ENCODE data around the gene PIGK.
"Not testable (repeated sequence)": the region's sequence is repeated elsewhere in the genome, so short reads cannot be mapped to it uniquely, and the experiment has no call there.

The PIGK gene

DNA sequence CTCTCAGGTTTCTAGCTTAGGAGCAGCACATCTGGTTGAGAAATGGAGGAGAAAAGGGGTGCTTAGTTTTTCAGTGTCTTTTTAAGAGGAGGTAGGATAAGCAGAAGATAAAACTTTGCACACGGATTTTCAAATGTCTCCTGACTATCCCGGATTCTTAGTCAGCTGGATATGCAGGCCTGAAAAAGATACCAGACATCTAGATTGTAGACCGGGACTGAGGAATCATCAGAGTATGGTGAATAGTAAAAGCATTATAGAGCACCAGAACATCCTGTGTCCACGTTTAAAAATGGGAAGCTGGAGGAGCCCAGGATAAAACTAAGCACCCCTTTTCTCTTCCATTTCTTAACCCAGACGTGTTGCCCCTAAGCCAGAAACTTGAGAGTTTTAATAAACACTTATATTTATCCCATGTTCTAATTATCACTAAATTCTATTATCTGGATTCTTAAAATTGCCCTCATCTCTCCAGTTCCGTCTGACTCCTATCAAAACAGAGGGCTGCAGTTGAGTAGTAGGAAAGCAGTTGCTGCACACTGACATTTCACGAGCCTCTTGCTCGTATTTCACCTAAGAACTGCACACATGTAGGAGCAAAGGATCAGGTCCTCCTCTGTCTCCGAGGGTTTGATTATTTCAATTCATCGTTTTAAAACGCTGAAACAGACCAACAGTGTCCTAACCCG lies 609 bp downstream of the PIGK start:
- peak overlapping the region; percentile 88 for H3K4me3 ChIP-seq (ENCODE audit: low read depth, low read length)
- H3K27ac ChIP-seq, result peak overlapping the region; percentile 35
- TF ChIP-seq, protein P1, sequence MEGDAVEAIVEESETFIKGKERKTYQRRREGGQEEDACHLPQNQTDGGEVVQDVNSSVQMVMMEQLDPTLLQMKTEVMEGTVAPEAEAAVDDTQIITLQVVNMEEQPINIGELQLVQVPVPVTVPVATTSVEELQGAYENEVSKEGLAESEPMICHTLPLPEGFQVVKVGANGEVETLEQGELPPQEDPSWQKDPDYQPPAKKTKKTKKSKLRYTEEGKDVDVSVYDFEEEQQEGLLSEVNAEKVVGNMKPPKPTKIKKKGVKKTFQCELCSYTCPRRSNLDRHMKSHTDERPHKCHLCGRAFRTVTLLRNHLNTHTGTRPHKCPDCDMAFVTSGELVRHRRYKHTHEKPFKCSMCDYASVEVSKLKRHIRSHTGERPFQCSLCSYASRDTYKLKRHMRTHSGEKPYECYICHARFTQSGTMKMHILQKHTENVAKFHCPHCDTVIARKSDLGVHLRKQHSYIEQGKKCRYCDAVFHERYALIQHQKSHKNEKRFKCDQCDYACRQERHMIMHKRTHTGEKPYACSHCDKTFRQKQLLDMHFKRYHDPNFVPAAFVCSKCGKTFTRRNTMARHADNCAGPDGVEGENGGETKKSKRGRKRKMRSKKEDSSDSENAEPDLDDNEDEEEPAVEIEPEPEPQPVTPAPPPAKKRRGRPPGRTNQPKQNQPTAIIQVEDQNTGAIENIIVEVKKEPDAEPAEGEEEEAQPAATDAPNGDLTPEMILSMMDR (IDR thresholded peaks at IDR 0.05; ENCODE audit: low read depth, low read length, missing control alignments), result no peak
- in situ Hi-C loops (cut with HindIII; ENCODE audit: low pct_ligation_motif_present, low sequenced_read_pairs), result no loop called here
- H3K27me3 ChIP-seq (replicated peaks), result no peaks in the 10 kb centered on the region
- no peaks in the 10 kb centered on the region for H3K36me3 ChIP-seq (replicated peaks)
- DNase-seq, result peak; percentile 16

GRCh38 chr1:77204043-77204442 lies 15.2 kb downstream of the PIGK start:
- in situ Hi-C loops (cut with HindIII; ENCODE audit: low pct_ligation_motif_present, low sequenced_read_pairs); H3K36me3 ChIP-seq (replicated peaks); DNase-seq; H3K27me3 ChIP-seq (replicated peaks); H3K27ac ChIP-seq; H3K4me3 ChIP-seq (ENCODE audit: low read depth, low read length): not testable (repeated sequence)

DNA sequence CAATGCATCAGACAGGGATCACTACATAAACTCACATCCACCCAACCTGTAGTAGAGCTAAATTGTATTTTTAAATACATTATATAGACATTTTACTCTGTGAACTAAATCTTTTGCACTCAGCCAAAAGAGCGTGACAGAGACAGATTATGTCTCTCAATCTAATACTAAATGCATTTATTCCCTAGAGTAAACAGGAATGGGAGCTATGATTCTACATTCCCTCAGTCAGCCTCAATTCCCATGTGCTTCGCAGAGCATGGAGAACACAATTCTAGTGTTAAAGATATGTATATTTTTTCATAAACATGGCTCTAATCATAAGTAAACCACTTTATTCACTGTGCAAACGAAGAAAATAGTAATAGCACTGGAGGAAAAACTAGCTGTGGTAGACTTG lies 16.5 kb downstream of the PIGK start:
- Histone ChIP-seq H3K4me3 (ENCODE audit: low read depth, low read length) (no peak overlapping the region), H3K27ac (no peak overlapping the region), H3K36me3 (replicated peaks) (no peaks in the 10 kb centered on the region), H3K27me3 (replicated peaks) (no peaks in the 10 kb centered on the region)
- in situ Hi-C loops (cut with HindIII; ENCODE audit: low pct_ligation_motif_present, low sequenced_read_pairs), result no loop called here
- TF ChIP-seq, protein P1 (IDR thresholded peaks at IDR 0.05; ENCODE audit: low read depth, low read length, missing control alignments), result no peak
- DNase-seq, result no peak

DNA sequence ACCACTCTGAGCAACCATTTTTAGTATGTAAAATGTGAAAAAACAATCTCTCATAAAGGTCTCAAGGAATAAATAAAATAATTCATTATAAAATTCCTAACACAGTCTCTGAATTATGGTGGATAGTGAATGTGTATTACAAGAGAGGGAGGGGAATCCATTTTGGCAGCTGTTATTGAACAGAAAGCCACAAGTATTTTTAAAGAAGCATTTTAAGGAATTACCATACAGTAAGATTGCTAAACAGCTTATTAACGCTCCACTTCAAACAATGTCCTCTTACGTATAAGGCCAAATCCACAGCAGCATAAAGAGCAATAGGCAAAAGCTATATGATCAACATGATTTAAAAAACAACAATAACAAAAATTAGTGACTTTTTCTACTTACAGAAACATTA lies 18.4 kb downstream of the PIGK start:
- H3K27me3 ChIP-seq (replicated peaks), result no peaks in the 10 kb centered on the region
- H3K27ac ChIP-seq, result no peak overlapping the region
- H3K36me3 ChIP-seq (replicated peaks), result no peaks in the 10 kb centered on the region
- in situ Hi-C loops (cut with HindIII; ENCODE audit: low pct_ligation_motif_present, low sequenced_read_pairs), result no loop called here
- no peak overlapping the region for H3K4me3 ChIP-seq (ENCODE audit: low read depth, low read length)
- TF ChIP-seq, protein P1 (IDR thresholded peaks at IDR 0.05; ENCODE audit: low read depth, low read length, missing control alignments), result no peak
- DNase-seq, result no peak

GRCh38 chr1:77200293-77200692 lies 18.9 kb downstream of the PIGK start:
- in situ Hi-C loops (cut with HindIII; ENCODE audit: low pct_ligation_motif_present, low sequenced_read_pairs), result no loop called here
- Histone ChIP-seq H3K36me3 (replicated peaks) (no peaks in the 10 kb centered on the region), H3K27ac (no peak overlapping the region), H3K4me3 (ENCODE audit: low read depth, low read length) (no peak overlapping the region), H3K27me3 (replicated peaks) (no peaks in the 10 kb centered on the region)
- TF ChIP-seq, protein P1 (IDR thresholded peaks at IDR 0.05; ENCODE audit: low read depth, low read length, missing control alignments), result no peak
- DNase-seq, result no peak

- no peak overlapping the region for H3K4me3 ChIP-seq (ENCODE audit: low read depth, low read length)
- in situ Hi-C loops (cut with HindIII; ENCODE audit: low pct_ligation_motif_present, low sequenced_read_pairs), result no loop called here
- no peaks in the 10 kb centered on the region for H3K36me3 ChIP-seq (replicated peaks)
- TF ChIP-seq, protein P1 (IDR thresholded peaks at IDR 0.05; ENCODE audit: low read depth, low read length, missing control alignments), result no peak
- DNase-seq, result no peak
- no peaks in the 10 kb centered on the region for H3K27me3 ChIP-seq (replicated peaks)
- no peak overlapping the region for H3K27ac ChIP-seq
Observed at GRCh38 chr1:77197351-77197750, 21.9 kb downstream of the PIGK start.
